HepG2 (cell line): Measurements from ENCODE around the gene GGT1. TPM values are rescaled to one million over a fixed set of nuclear protein-coding genes. Genes with fewer than 3 reads are reported as not detected.

Source experiments
- ATAC-seq: fragments of 200-7000 bp; cut with Tn5 transposase; 3 replicates; pipeline ENCODE4 v1.9.1; 2020; ENCODE audit warnings: mild to moderate bottlenecking, moderate library complexity
- BruUV-seq: library from RNA; stranded (reverse); fragments of 400-500 nt; replicated peaks from 2 replicates; lab custom pipeline; 2021; lab: Mats Ljungman, UMichigan
- CTCF ChIA-PET: fragments of 300-600 bp; formaldehyde crosslinking; extraction: SDS; loops from one replicate; lab custom pipeline; 2021; ENCODE audit warnings: low total read pairs, inconsistent platforms, low intra/inter-chr PET ratio; lab: Yijun Ruan, JAX
- POLR2A ChIA-PET: fragments of 350-600 bp; sonication (Branson Sonifier 250); formaldehyde crosslinking; loops from one replicate; lab custom pipeline; 2020; ENCODE audit warnings: antibody characterized with exemption, inconsistent platforms; lab: Yijun Ruan, JAX
- DNase-seq: peaks from one replicate; pipeline ENCODE4 v3.0.0-alpha.2; 2015; ENCODE audit warnings: low spot score
- FAIRE-seq: peaks from 3 replicates; lab custom pipeline; 2011; peaks lifted over from hg19 to GRCh38; lab: Jason Lieb, UNC
- H2AFZ ChIP-seq: one replicate; pipeline ENCODE4 v1.6.1; 2011; ENCODE audit warnings: low read length, inconsistent platforms
- H3K27ac ChIP-seq: fragments of 300-600 bp; 3 replicates; pipeline ENCODE4 v1.8.0; 2011; ENCODE audit warnings: mixed run types, mild to moderate bottlenecking, mixed read lengths, low read length, inconsistent platforms; ENCODE audit not compliant: insufficient read depth; ENCODE audit errors: extremely low read length
- H3K27me3 ChIP-seq, 2 experiments: fragments of 200-600 bp in 1 of 2; 2 replicates in 1 of 2; 3 replicates in 1 of 2; pipeline versions ENCODE4 v1.6.0 to v1.8.0; 2011; ENCODE audit warnings: low read length in 2 of 2, mild to moderate bottlenecking in 2 of 2, moderate library complexity in 2 of 2, inconsistent platforms in 1 of 2; ENCODE audit not compliant: insufficient read depth in 2 of 2, control insufficient read depth in 1 of 2
- H3K36me3 ChIP-seq, 2 experiments: fragments of 200-600 bp in 1 of 2; replicated peaks in 1 of 2; 2 replicates in 1 of 2; 3 replicates in 1 of 2; pipeline versions ENCODE4 v1.5.1 to v1.8.0; 2011; ENCODE audit warnings: low read length in 2 of 2, inconsistent platforms in 1 of 2; ENCODE audit not compliant: insufficient read depth in 2 of 2, control insufficient read depth in 1 of 2
- H3K4me1 ChIP-seq: 2 replicates; pipeline ENCODE4 v1.5.1; 2012; ENCODE audit warnings: low read length, inconsistent platforms; ENCODE audit not compliant: insufficient read depth
- H3K4me2 ChIP-seq: 2 replicates; pipeline ENCODE4 v1.6.0; 2011; ENCODE audit warnings: low read depth, low read length, inconsistent platforms
- H3K4me3 ChIP-seq, 3 experiments: fragments of 200-600 bp in 1 of 3; sonication (generic), shearing (Covaris generic) in 1 of 3; replicated peaks in 1 of 3; 2 replicates each; pipeline ENCODE4 v1.5.1; 2011 to 2016; ENCODE audit warnings: low read length in 3 of 3, inconsistent platforms in 2 of 3, low read depth in 2 of 3, mild to moderate bottlenecking in 2 of 3, control low read depth in 1 of 3, mixed read lengths in 1 of 3; ENCODE audit not compliant: insufficient read depth in 1 of 3
- H3K79me2 ChIP-seq: one replicate; pipeline ENCODE4 v1.6.1; 2011; ENCODE audit warnings: low read length, inconsistent platforms; ENCODE audit not compliant: insufficient read depth
- H3K9ac ChIP-seq: 2 replicates; pipeline ENCODE4 v1.6.0; 2011; ENCODE audit warnings: mild to moderate bottlenecking, low read depth, low read length, inconsistent platforms; ENCODE audit not compliant: insufficient read depth
- H3K9me3 ChIP-seq: 2 replicates; pipeline ENCODE4 v1.5.1; 2012; ENCODE audit warnings: mild to moderate bottlenecking, low read length
- H4K20me1 ChIP-seq: 2 replicates; pipeline ENCODE4 v1.6.0; 2011; ENCODE audit warnings: inconsistent platforms, mild to moderate bottlenecking, low read length, moderate library complexity; ENCODE audit not compliant: insufficient read depth
- BCLAF1 ChIP-seq: fragments of 450-650 bp; IDR thresholded peaks from 2 replicates; pipeline ENCODE4 v1.6.1; 2017; ENCODE audit warnings: mild to moderate bottlenecking
- CEBPG ChIP-seq: IDR thresholded peaks from 2 replicates; pipeline ENCODE4 v1.6.1; 2016
- CHD4 ChIP-seq: fragments of 200-600 bp; sonication (generic); IDR thresholded peaks from 2 replicates; pipeline ENCODE4 v1.7.0; 2017; ENCODE audit warnings: mild to moderate bottlenecking, low read length, borderline replicate concordance
- MED13 ChIP-seq: sonication (generic); formaldehyde crosslinking; IDR thresholded peaks from 2 replicates; pipeline ENCODE4 v1.5.0; 2020; ENCODE audit warnings: missing genetic modification reagents
- PHF5A ChIP-seq: IDR thresholded peaks from one replicate; pipeline ENCODE4 v1.6.1; 2018; ENCODE audit warnings: low read depth, missing genetic modification reagents; ENCODE audit not compliant: unreplicated experiment
- PHF8 ChIP-seq: sonication (generic); formaldehyde crosslinking; IDR thresholded peaks from 2 replicates; pipeline ENCODE4 v1.5.0; 2020; ENCODE audit warnings: missing genetic modification reagents
- RCOR2 ChIP-seq: IDR thresholded peaks from 2 replicates; pipeline ENCODE4 v1.6.1; 2016; ENCODE audit warnings: missing biosample characterization, missing genetic modification reagents
- SNAPC4 ChIP-seq: sonication (generic); formaldehyde crosslinking; IDR thresholded peaks from 2 replicates; pipeline ENCODE4 v1.4.0; 2020; ENCODE audit warnings: mild to moderate bottlenecking, missing genetic modification reagents
- SOX6 ChIP-seq, 2 experiments: fragments of 450-650 bp in 1 of 2; sonication (generic) in 1 of 2; formaldehyde crosslinking in 1 of 2; IDR thresholded peaks; 2 replicates each; pipeline versions ENCODE4 v1.4.0 to v1.6.1; 2017 to 2020; ENCODE audit warnings: antibody characterized with exemption in 1 of 2, mild to moderate bottlenecking in 1 of 2, missing genetic modification reagents in 1 of 2
- ZBTB43 ChIP-seq: sonication (generic); formaldehyde crosslinking; conservative IDR thresholded peaks from 2 replicates; pipeline ENCODE4 v1.4.0; 2020; ENCODE audit warnings: missing genetic modification reagents
- ZNF839 ChIP-seq: sonication (generic); formaldehyde crosslinking; IDR thresholded peaks from 2 replicates; pipeline ENCODE4 v1.4.0; 2020; ENCODE audit warnings: missing genetic modification reagents, mild to moderate bottlenecking, borderline replicate concordance
- WGBS: methylation state at CpG from one replicate; pipeline ENCODE4 v1.1.6; 2017; ENCODE audit warnings: low lambda C conversion rate; 5-methylcytosine and 5-hydroxymethylcytosine counted together
- in situ Hi-C: cut with HindIII; loops from 2 replicates; pipeline ENCODE4 v1.10.0; 2017; ENCODE audit warnings: low pct_unique_long_range_greater_than_20kb; ENCODE audit not compliant: extremely low pct_ligation_motif_present
- intact Hi-C: fragments of 100-400 bp; cut with micrococcal nuclease; formaldehyde crosslinking; loops from one replicate; pipeline ENCODE4 v1.10.0; 2022; ENCODE audit not compliant: unreplicated experiment
- polyA plus RNA-seq, 8 experiments: library from polyadenylated mRNA; depleted of rRNA in 3 of 8; stranded (reverse) in 7 of 8; unstranded in 1 of 8; fragments of >200 nt; fragmentation: Illumina TruSeq in 4 of 8; extraction: Trizol in 4 of 8; gene quantifications; 2 replicates each; pipeline versions ENCODE4 v1.2.1 to v1.2.3, GENCODE V29; 2011 to 2016; ENCODE audit warnings: low read depth in 4 of 8, missing spikeins in 1 of 8, mixed read lengths in 1 of 8; ENCODE audit not compliant: insufficient read depth in 1 of 8
- total RNA-seq, 5 experiments: library from RNA; depleted of rRNA; stranded (reverse); fragments of >200 nt; fragmentation: Illumina TruSeq; extraction: Trizol; gene quantifications; 2 replicates each; pipeline ENCODE4 v1.2.3, GENCODE V29; 2016; ENCODE audit warnings: low read depth in 1 of 5

GGT1 gene
- total and polyA plus RNA-seq, 2 of the 13 experiments (the other 11 are each of a cell fraction or from before 2014, with no cell fraction given) = 29.9 to 103 TPM

- TF ChIP-seq BCLAF1 = no peak
- peak; percentile 96 for TF ChIP-seq RCOR2 (CRISPR knock-in tag)
Observed at GRCh38 chr22:24578355-24579257, 24.4 kb upstream of the GGT1 start (continued).

- Histone ChIP-seq H3K9me3 (no peaks in the 10 kb centered on the region), H2AFZ (no peak overlapping the region), H3K9ac (peak overlapping the region; percentile 68), H3K4me2 (peak overlapping the region; percentile 84), H3K36me3 (peaks cover 1 to 8% of the 10 kb centered on the region in 2 experiments; a peak in 4 of 5 replicates), H4K20me1 (no peaks in the 10 kb centered on the region), H3K79me2 (no peaks in the 10 kb centered on the region), H3K27me3 (no peaks in the 10 kb centered on the region), H3K4me1 (peaks cover 85% of the 10 kb centered on the region), H3K27ac (peak overlapping the region; percentile 97), H3K4me3 (peak overlapping the region in 1 of 3 experiments; percentile 15; a peak in 1 of 6 replicates)
- no peak for ATAC-seq
- in situ Hi-C loops = no loop called here
- no peak for DNase-seq
- WGBS = 3% methylated on average over 1 of the region's 1 CpG
- ChIA-PET CTCF (no interaction called here), POLR2A (interaction anchor here (0.6 to 6.5 kb wide), 11 partner anchors 9 to 72 kb away, joined by 3 to 138 read pairs (median 17); partner anchors contain the start of genes GGT1, GUCD1, LRRC75B and SNRPD3)
- no peak for FAIRE-seq
- intact Hi-C loops = loop anchor here (2.0 kb wide), 1 partner anchor 14 kb away; no protein-coding TSS in a partner anchor
- BruUV-seq = no TSS peak
- TF ChIP-seq PHF8 (CRISPR knock-in tag) = 0 out of 2 replicates have a peak, but pooled peaks have one; percentile 3
- no peak for TF ChIP-seq CEBPG
- TF ChIP-seq CHD4 = peak; percentile 87; the same call in 1 of the 2 replicates
- 0 out of 2 replicates have a peak, but pooled peaks have one; percentile 4 for TF ChIP-seq MED13 (CRISPR knock-in tag)
- TF ChIP-seq ZNF839 (CRISPR knock-in tag) = no peak
- TF ChIP-seq ZBTB43 (CRISPR knock-in tag) = 0 out of 2 replicates have a peak, but pooled peaks have one; percentile 3
- peak; percentile 1 for TF ChIP-seq PHF5A (CRISPR knock-in tag)
- no peak for TF ChIP-seq SOX6 (IDR thresholded peaks at IDR 0.05)
- peak; percentile 46; the same call in 1 of the 2 replicates for TF ChIP-seq SOX6 (CRISPR knock-in tag; IDR thresholded peaks at IDR 0.05)
- TF ChIP-seq SNAPC4 (CRISPR knock-in tag) = no peak
Observed at GRCh38 chr22:24579258-24579601, 23.8 kb upstream of the GGT1 start.
